ENCODE measurements around the gene ZBTB7B.
"Not testable (repeated sequence)": the region's sequence is repeated elsewhere in the genome, so short reads cannot be mapped to it uniquely, and the experiment has no call there.

Gene ZBTB7B

GRCh38 chr1:154968731-154969130 lies 33.9 kb upstream of the ZBTB7B start:
- DNase-seq (ENCODE audit: low read depth in 1 of 2, low spot score in 1 of 2): no peak

- DNase-seq (ENCODE audit: low read depth in 1 of 2, low spot score in 1 of 2): no peak
These were observed 33.4 kb upstream of the ZBTB7B start for GRCh38 chr1:154969246-154969645.

- DNase-seq (ENCODE audit: low read depth in 1 of 2, low spot score in 1 of 2): no peak
These were observed 32.6 kb upstream of the ZBTB7B start for GRCh38 chr1:154969860-154970452.

GRCh38 chr1:154970631-154971340 lies 31.8 kb upstream of the ZBTB7B start, which contains the start of gene SHC1:
Gene SHC1, minus strand, starts transcription at chr1:154970747. Its CDS starts 221 bp downstream, at chr1:154970526.
- no peak for DNase-seq (ENCODE audit: low read depth in 1 of 2, low spot score in 1 of 2)

GRCh38 chr1:154971341-154971998 lies 31.1 kb upstream of the ZBTB7B start:
- DNase-seq (ENCODE audit: low read depth in 1 of 2, low spot score in 1 of 2): no peak

GRCh38 chr1:154972213-154972516 lies 30.4 kb upstream of the ZBTB7B start:
- DNase-seq (ENCODE audit: low read depth in 1 of 2, low spot score in 1 of 2): no peak

- no peak for DNase-seq (ENCODE audit: low read depth in 1 of 2, low spot score in 1 of 2)
These were observed 29.9 kb upstream of the ZBTB7B start for GRCh38 chr1:154972517-154973343.

GRCh38 chr1:154973344-154974101 lies 29.1 kb upstream of the ZBTB7B start:
- peak; percentile 81 to 83 for DNase-seq (ENCODE audit: low read depth in 1 of 2, low spot score in 1 of 2)

- peak; percentile 90 to 93 for DNase-seq (ENCODE audit: low read depth in 1 of 2, low spot score in 1 of 2)
These were observed 28.3 kb upstream of the ZBTB7B start, which contains the start of gene CKS1B for GRCh38 chr1:154974102-154974807. Gene CKS1B, plus strand, starts transcription at chr1:154974681. Its CDS starts 65 bp downstream, at chr1:154974746.

GRCh38 chr1:154974808-154975408 lies 27.7 kb upstream of the ZBTB7B start:
- DNase-seq (ENCODE audit: low read depth in 1 of 2, low spot score in 1 of 2): peak; percentile 86 to 90

- peak in 1 of 2 donors; percentile 38 for DNase-seq (ENCODE audit: low read depth in 1 of 2, low spot score in 1 of 2)
These were observed 27.1 kb upstream of the ZBTB7B start for GRCh38 chr1:154975409-154976059.

- DNase-seq (ENCODE audit: low read depth in 1 of 2, low spot score in 1 of 2): not testable (repeated sequence)
These were observed 24.8 kb upstream of the ZBTB7B start for GRCh38 chr1:154977762-154978161.

GRCh38 chr1:154978360-154978759 lies 24.2 kb upstream of the ZBTB7B start:
- DNase-seq (ENCODE audit: low read depth in 1 of 2, low spot score in 1 of 2): no peak

- no peak for DNase-seq (ENCODE audit: low read depth in 1 of 2, low spot score in 1 of 2)
These were observed 20.3 kb upstream of the ZBTB7B start for GRCh38 chr1:154982341-154982740.

GRCh38 chr1:154982897-154983648 lies 19.5 kb upstream of the ZBTB7B start, which contains the start of gene FLAD1:
Gene FLAD1, plus strand, starts transcription at chr1:154983344. Its CDS starts 351 bp downstream, at chr1:154983695.
- DNase-seq (ENCODE audit: low read depth in 1 of 2, low spot score in 1 of 2): peak; percentile 87 to 90

- no peak for DNase-seq (ENCODE audit: low read depth in 1 of 2, low spot score in 1 of 2)
These were observed 18.7 kb upstream of the ZBTB7B start for GRCh38 chr1:154983776-154984466.

- DNase-seq (ENCODE audit: low read depth in 1 of 2, low spot score in 1 of 2): not testable (repeated sequence)
These were observed 15.9 kb upstream of the ZBTB7B start for GRCh38 chr1:154986736-154987135.

- DNase-seq (ENCODE audit: low read depth in 1 of 2, low spot score in 1 of 2): no peak
These were observed 15.3 kb upstream of the ZBTB7B start for GRCh38 chr1:154987326-154987725.
